Tracheal epithelial cell (primary cell): ENCODE data around the gene DNAI2. TPM values are rescaled to one million over a fixed set of nuclear protein-coding genes. Genes with fewer than 3 reads are reported as not detected.

ENCODE experiments used
- total RNA-seq: library from RNA; depleted of rRNA; stranded (reverse); fragments of >200 nt; gene quantifications from 2 replicates; pipeline ENCODE4 v1.2.1, GENCODE V29; 2014

Gene DNAI2, protein sequence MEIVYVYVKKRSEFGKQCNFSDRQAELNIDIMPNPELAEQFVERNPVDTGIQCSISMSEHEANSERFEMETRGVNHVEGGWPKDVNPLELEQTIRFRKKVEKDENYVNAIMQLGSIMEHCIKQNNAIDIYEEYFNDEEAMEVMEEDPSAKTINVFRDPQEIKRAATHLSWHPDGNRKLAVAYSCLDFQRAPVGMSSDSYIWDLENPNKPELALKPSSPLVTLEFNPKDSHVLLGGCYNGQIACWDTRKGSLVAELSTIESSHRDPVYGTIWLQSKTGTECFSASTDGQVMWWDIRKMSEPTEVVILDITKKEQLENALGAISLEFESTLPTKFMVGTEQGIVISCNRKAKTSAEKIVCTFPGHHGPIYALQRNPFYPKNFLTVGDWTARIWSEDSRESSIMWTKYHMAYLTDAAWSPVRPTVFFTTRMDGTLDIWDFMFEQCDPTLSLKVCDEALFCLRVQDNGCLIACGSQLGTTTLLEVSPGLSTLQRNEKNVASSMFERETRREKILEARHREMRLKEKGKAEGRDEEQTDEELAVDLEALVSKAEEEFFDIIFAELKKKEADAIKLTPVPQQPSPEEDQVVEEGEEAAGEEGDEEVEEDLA
- not detected in 2 replicates for total RNA-seq

DNA sequence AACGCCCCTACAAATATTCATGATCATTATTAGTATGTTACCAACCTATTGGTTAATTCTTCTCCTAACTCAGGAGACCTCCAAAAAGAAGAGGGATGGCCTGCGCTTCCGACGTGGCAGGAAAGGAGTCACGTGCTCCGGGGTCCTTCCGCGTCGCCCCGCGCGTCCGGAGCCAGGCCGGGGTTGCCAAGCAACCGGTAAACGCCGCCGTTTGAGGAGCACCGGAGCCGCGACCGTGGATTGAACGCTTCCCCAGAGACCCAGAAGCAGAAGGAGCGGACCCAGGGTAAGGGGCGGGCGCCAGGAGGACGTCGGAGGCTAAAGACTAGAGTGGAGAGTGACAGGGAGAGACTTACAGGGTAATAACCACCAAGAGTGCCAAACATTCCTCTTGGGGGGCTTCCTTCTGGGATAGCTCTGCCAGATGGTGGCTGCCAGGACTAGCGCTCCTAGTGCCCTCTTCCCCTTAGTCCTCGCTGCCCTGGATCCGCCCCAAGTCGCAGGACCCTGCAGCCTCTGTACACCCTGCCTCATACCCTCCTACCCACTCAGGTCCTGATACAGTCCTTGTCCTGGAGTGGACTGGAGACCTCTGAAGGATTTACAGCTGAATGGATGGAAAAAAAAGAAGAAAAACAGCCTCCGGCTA, at the start of gene DNAI2:
Gene DNAI2 (plus strand): TSS at position 175 of the 649 bp plus-strand sequence. CDS start 7,584 bp downstream, outside the sequence.

DNA sequence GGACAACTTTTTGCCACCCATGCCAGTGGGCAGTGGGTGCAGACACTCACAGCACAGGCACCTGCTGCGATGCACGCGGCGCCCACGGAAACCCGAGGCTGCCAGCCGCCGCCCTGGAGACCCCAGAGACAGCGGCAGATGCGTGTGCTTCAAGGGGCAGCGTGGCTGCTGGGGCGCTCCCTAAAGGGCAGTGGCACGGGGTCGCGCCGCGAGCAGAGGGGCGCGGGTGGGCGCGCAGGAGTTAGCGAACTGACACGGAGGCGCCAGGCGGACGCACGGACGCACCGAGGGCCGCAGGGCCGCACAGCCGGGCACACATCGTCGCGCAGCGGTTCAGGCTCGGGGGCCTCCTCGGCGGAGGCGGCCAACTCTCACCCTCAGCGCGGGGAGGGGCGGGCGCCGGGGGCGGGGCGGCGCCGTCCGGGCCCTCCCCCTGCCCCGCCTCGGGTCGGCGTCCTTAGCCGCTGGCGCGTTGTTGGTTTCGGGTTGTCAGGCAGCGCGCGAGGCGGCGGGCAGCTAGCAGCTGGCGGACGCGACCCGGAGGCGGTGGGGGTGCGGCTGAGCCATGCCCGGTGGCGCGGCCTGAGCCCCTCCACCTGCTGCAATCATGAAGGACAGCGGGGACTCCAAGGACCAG, 51.8 kb downstream of the DNAI2 start, which contains the start of gene KIF19:
Gene KIF19 (plus strand): TSS at position 484 of the 637 bp plus-strand sequence. CDS start 124 bp downstream, at position 608.

DNA sequence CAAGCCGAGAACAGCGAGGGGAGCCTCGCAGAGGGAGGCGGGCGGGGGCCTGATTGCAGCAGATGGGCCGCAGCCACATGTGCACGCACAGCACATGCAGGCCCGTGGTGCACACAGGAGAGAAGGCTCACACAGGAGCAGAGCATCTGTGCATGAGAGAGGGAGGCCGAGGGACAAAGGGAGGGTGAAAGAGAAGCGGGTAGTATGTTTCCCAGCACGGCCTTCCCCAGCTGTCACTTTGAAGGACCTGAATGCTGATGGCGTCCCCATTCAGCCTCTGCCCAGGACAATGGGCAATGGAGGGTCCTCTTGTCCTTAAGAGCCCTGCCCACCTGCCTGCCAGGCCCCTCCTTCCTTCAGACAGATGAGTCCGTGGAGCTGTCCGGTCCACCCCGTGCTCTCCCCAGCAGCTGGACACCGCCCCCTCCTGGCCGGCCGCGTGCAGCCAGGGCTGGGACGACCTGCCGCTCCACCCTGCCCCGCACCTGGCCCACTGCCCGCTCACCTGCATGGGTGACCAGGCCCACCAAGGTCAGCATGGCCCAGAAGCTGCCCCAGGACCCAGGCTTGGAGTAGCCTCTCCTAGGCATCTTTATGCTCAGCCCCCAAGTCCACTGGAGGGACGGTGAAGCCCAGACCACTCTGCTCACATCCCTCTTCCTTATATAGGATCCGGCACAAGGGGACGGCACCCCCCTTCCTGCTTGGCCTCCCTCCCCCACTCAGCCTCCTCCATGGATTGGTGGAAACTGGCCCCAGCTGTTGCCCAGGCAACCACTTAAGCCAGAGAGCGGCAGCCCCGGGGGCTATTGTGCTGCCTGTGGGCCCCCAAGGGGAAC, 87.4 kb downstream of the DNAI2 start, which contains the start of gene BTBD17:
Gene BTBD17 (minus strand): TSS at position 639 of the 839 bp plus-strand sequence. CDS start 49 bp downstream, at position 590.

Other genes with a start within 250 kb of the DNAI2 start
- gene RPL38, start 70.6 kb upstream of the DNAI2 start, total RNA-seq, result 891 and 1,081 TPM in 2 replicates
- gene TTYH2, start 60.7 kb upstream of the DNAI2 start, total RNA-seq, result 0.85 and 2.2 TPM in 2 replicates
- under 0.01 TPM in 1 of 2 replicates, not detected in the other for gene KIF19, start 52.0 kb downstream of the DNAI2 start, total RNA-seq
- gene BTBD17, start 87.6 kb downstream of the DNAI2 start, total RNA-seq, result not detected in 2 replicates
- not detected in 2 replicates for gene GPR142, start 93.3 kb downstream of the DNAI2 start, total RNA-seq
- gene GPRC5C, start 157.9 kb downstream of the DNAI2 start, total RNA-seq, result 36.2 and 36.9 TPM in 2 replicates
- not detected in 2 replicates for gene CD300A, start 192.4 kb downstream of the DNAI2 start, total RNA-seq